GM12878 (cell line): ENCODE measurements around the gene PTPN13. TPM values are rescaled to one million over a fixed set of nuclear protein-coding genes. Genes with fewer than 3 reads are reported as not detected.

ENCODE experiments used
- ATAC-seq: fragments of 200-7000 bp; cut with Tn5 transposase; 3 replicates; pipeline ENCODE4 v1.9.1; 2020; ENCODE audit warnings: mild to moderate bottlenecking, moderate library complexity
- BruUV-seq: library from RNA; stranded (reverse); fragments of 400-500 nt; replicated peaks from 2 replicates; lab custom pipeline; 2021; lab: Mats Ljungman, UMichigan
- CTCF ChIA-PET: fragments of 300-600 bp; sonication (Branson Sonifier 250); formaldehyde crosslinking; extraction: SDS; loops from one replicate; lab custom pipeline; 2021; ENCODE audit warnings: inconsistent platforms; lab: Yijun Ruan, JAX
- POLR2A ChIA-PET: fragments of 350-600 bp; formaldehyde crosslinking; extraction: SDS; loops from one replicate; lab custom pipeline; 2021; ENCODE audit warnings: inconsistent platforms; lab: Charles Lee
- RAD21 ChIA-PET: fragments of 300-600 bp; sonication (Branson Sonifier 250); formaldehyde crosslinking; loops from one replicate; lab custom pipeline; 2023; ENCODE audit warnings: antibody characterized with exemption; ENCODE audit not compliant: unreplicated experiment; lab: Charles Lee
- SMC1A ChIA-PET: fragments of 300-600 bp; sonication (Branson Sonifier 250); formaldehyde crosslinking; loops from one replicate; lab custom pipeline; 2023; ENCODE audit not compliant: unreplicated experiment, uncharacterized antibody; lab: Charles Lee
- DNase-seq: peaks from one replicate; pipeline ENCODE4 v3.0.0-alpha.2; 2011; ENCODE audit warnings: low read depth, low spot score
- FAIRE-seq: peaks from 3 replicates; lab custom pipeline; 2011; peaks lifted over from hg19 to GRCh38; lab: Jason Lieb, UNC
- H2AFZ ChIP-seq: 2 replicates; pipeline ENCODE4 v1.6.0; 2011; ENCODE audit warnings: low read depth, low read length, control low read depth; ENCODE audit not compliant: control insufficient read depth
- H3K27ac ChIP-seq: 2 replicates; pipeline ENCODE4 v1.5.1; 2011; ENCODE audit warnings: control low read depth; ENCODE audit not compliant: control insufficient read depth, insufficient read depth
- H3K27me3 ChIP-seq, 2 experiments: replicated peaks in 1 of 2; 2 replicates each; pipeline versions ENCODE4 v1.6.0 to v1.6.1; 2011; ENCODE audit warnings: low read length in 1 of 2; ENCODE audit not compliant: control insufficient read depth in 2 of 2, insufficient read depth in 2 of 2
- H3K36me3 ChIP-seq, 2 experiments: 2 replicates each; pipeline ENCODE4 v1.5.1; 2011; ENCODE audit warnings: low read length in 1 of 2; ENCODE audit not compliant: control insufficient read depth in 2 of 2, insufficient read depth in 2 of 2
- H3K4me1 ChIP-seq: 2 replicates; pipeline ENCODE4 v1.6.1; 2011; ENCODE audit warnings: mild to moderate bottlenecking, low read length, moderate library complexity, mixed read lengths; ENCODE audit not compliant: control insufficient read depth, insufficient read depth
- H3K4me2 ChIP-seq: 2 replicates; pipeline ENCODE4 v1.6.0; 2011; ENCODE audit warnings: control low read depth; ENCODE audit not compliant: control insufficient read depth, insufficient read depth
- H3K4me3 ChIP-seq: fragments of 200-600 bp; sonication (generic); 2 replicates; pipeline ENCODE4 v1.5.1; 2016
- H3K79me2 ChIP-seq: 2 replicates; pipeline ENCODE4 v1.6.0; 2011; ENCODE audit warnings: low read length; ENCODE audit not compliant: control insufficient read depth, insufficient read depth
- H3K9ac ChIP-seq: 2 replicates; pipeline ENCODE4 v1.8.0; 2011; ENCODE audit warnings: low read length, control low read depth, mixed read lengths; ENCODE audit not compliant: control insufficient read depth, insufficient read depth
- H3K9me3 ChIP-seq: replicated peaks from 3 replicates; pipeline ENCODE4 v1.5.1; 2011; ENCODE audit warnings: mild to moderate bottlenecking, low read length; ENCODE audit not compliant: control insufficient read depth, insufficient read depth
- H4K20me1 ChIP-seq: 2 replicates; pipeline ENCODE4 v1.6.0; 2011; ENCODE audit not compliant: control insufficient read depth, insufficient read depth
- BHLHE40 ChIP-seq, 2 experiments: fragments of 450-650 bp in 1 of 2; IDR thresholded peaks; 2 replicates each; pipeline ENCODE4 v1.6.1; 2011 to 2017; ENCODE audit warnings: low read depth in 2 of 2, borderline replicate concordance in 1 of 2, improper control_type of control experiment in 1 of 2, low read length in 1 of 2, mild to moderate bottlenecking in 1 of 2
- CHD4 ChIP-seq: fragments of 200-600 bp; sonication (generic); IDR thresholded peaks from 2 replicates; pipeline ENCODE4 v1.6.1; 2016; ENCODE audit warnings: mild to moderate bottlenecking
- EED ChIP-seq: sonication (generic); IDR thresholded peaks from 2 replicates; pipeline ENCODE4 v1.6.1; 2016; ENCODE audit warnings: antibody characterized with exemption, low read depth
- EZH2 ChIP-seq: IDR thresholded peaks from 2 replicates; pipeline ENCODE4 v1.6.1; 2012; ENCODE audit warnings: low read depth, mild to moderate bottlenecking, control low read depth, inconsistent platforms, low read length, borderline replicate concordance; ENCODE audit not compliant: control insufficient read depth
- HDGF ChIP-seq: fragments of 450-650 bp; IDR thresholded peaks from 2 replicates; pipeline ENCODE4 v1.6.1; 2016; ENCODE audit warnings: antibody characterized with exemption
- IKZF1 ChIP-seq: fragments of 450-650 bp; conservative IDR thresholded peaks from 2 replicates; pipeline ENCODE4 v1.6.1; 2017; ENCODE audit warnings: antibody characterized with exemption, mild to moderate bottlenecking
- MTA2 ChIP-seq: fragments of 450-650 bp; IDR thresholded peaks from 2 replicates; pipeline ENCODE4 v1.6.1; 2016; ENCODE audit warnings: low read depth, mild to moderate bottlenecking, moderate library complexity
- NFYA ChIP-seq: IDR thresholded peaks from 2 replicates; pipeline ENCODE4 v1.6.1; 2011; ENCODE audit warnings: low read depth, mild to moderate bottlenecking, low read length, improper control_type of control experiment, borderline replicate concordance
- RB1 ChIP-seq: fragments of 450-650 bp; formaldehyde crosslinking; IDR thresholded peaks from 2 replicates; pipeline ENCODE4 v1.6.1; 2017; ENCODE audit warnings: mild to moderate bottlenecking, borderline replicate concordance
- RELB ChIP-seq: fragments of 450-650 bp; IDR thresholded peaks from 2 replicates; pipeline ENCODE4 v1.6.1; 2017; ENCODE audit warnings: low read depth, mild to moderate bottlenecking, moderate library complexity
- RFX5 ChIP-seq: IDR thresholded peaks from 2 replicates; pipeline ENCODE4 v1.6.1; 2011; ENCODE audit warnings: low read depth, low read length, improper control_type of control experiment
- STAT1 ChIP-seq: fragments of 450-650 bp; conservative IDR thresholded peaks from 2 replicates; pipeline ENCODE4 v1.6.1; 2014; ENCODE audit warnings: antibody characterized with exemption, mild to moderate bottlenecking
- ZBED1 ChIP-seq: IDR thresholded peaks from 2 replicates; pipeline ENCODE4 v1.6.1; 2016; ENCODE audit warnings: borderline replicate concordance
- ZNF217 ChIP-seq: fragments of 450-650 bp; IDR thresholded peaks from 2 replicates; pipeline ENCODE4 v1.6.1; 2017; ENCODE audit warnings: antibody characterized with exemption, mild to moderate bottlenecking
- ZNF384 ChIP-seq: IDR thresholded peaks from 2 replicates; pipeline ENCODE4 v1.6.1; 2012; ENCODE audit warnings: low read depth, mild to moderate bottlenecking, low read length, improper control_type of control experiment, borderline replicate concordance
- WGBS: methylation state at CpG from one replicate; pipeline ENCODE4 v1.1.6; 2016; ENCODE audit warnings: low lambda C conversion rate; ENCODE audit not compliant: insufficient replicate concordance, insufficient coverage; ENCODE audit errors: missing lambda C conversion rate; 5-methylcytosine and 5-hydroxymethylcytosine counted together
- in situ Hi-C: fragments of 300-500 bp; cut with MboI; formaldehyde crosslinking; loops from 9 replicates; pipeline ENCODE4 v1.14.3; 2018; ENCODE audit warnings: mixed read lengths
- intact Hi-C: fragments of 100-400 bp; cut with micrococcal nuclease; formaldehyde crosslinking; loops from one replicate; pipeline ENCODE4 v1.14.2; 2022; ENCODE audit not compliant: unreplicated experiment
- polyA plus RNA-seq, 11 experiments: library from polyadenylated mRNA; depleted of rRNA in 4 of 11; unstranded in 6 of 11; stranded (reverse) in 5 of 11; fragments of >200 nt; fragmentation: Nextera tagmentation in 4 of 11; fragmentation: Illumina TruSeq in 1 of 11; extraction: Ambion mirVana in 4 of 11; extraction: Trizol in 1 of 11; gene quantifications; 1 replicate in 1 of 11; 2 replicates in 10 of 11; pipeline versions ENCODE4 v1.2.1 to v1.2.3, GENCODE V29; 2011 to 2016; ENCODE audit warnings: inconsistent platforms in 2 of 11, missing spikeins in 2 of 11, low read depth in 1 of 11
- total RNA-seq, 4 experiments: library from RNA; depleted of rRNA in 3 of 4; stranded (reverse); fragments of >200 nt in 3 of 4; fragmentation: Illumina TruSeq in 1 of 4; extraction: Trizol in 1 of 4; gene quantifications; 2 replicates each; pipeline versions ENCODE4 v1.2.1 to v1.2.3, GENCODE V29; 2013 to 2021
- TF ChIP-seq, protein P1 (sequence below): IDR thresholded peaks from 2 replicates; pipeline ENCODE4 v1.6.1; 2012; ENCODE audit warnings: mild to moderate bottlenecking, low read depth, low read length
- TF ChIP-seq, protein P2 (sequence below): fragments of 450-650 bp; formaldehyde crosslinking; IDR thresholded peaks from 2 replicates; pipeline ENCODE4 v1.4.0; 2022; ENCODE audit warnings: mild to moderate bottlenecking, moderate library complexity

PTPN13 gene
- total and polyA plus RNA-seq, 10 of the 15 experiments (the other 5 are each of a cell fraction or from before 2014, with no cell fraction given): 8.5 to 69.4 (median 33.9) TPM

GRCh38 chr4:86560447-86560846 is 33.7 kb upstream of the PTPN13 start:
- BruUV-seq: no TSS peak
- ChIA-PET SMC1A (interaction anchor here (0.7 to 1.8 kb wide), 11 partner anchors 9 to 335 kb away, joined by 3 to 8 read pairs (median 4); no protein-coding TSS in a partner anchor), POLR2A (interaction anchor here (1.2 to 1.5 kb wide), 3 partner anchors 8 to 62 kb away, joined by 3 to 4 read pairs (median 3); partner anchors contain the start of gene PTPN13), CTCF (interaction anchor here (0.8 to 1.7 kb wide), 6 partner anchors 10 to 63 kb away, joined by 3 to 6 read pairs (median 4); no protein-coding TSS in a partner anchor), RAD21 (interaction anchor here (1.0 to 1.8 kb wide), 6 partner anchors 11 to 64 kb away, joined by 4 to 15 read pairs (median 6); partner anchors contain the start of gene PTPN13)
- 13% methylated on average over 2 of the region's 2 CpGs for WGBS
- no peaks in the 10 kb centered on the region for H3K27me3 ChIP-seq
- DNase-seq: no peak
- no peak overlapping the region for H3K4me2 ChIP-seq
- no peak overlapping the region for H3K4me3 ChIP-seq
- H3K27ac ChIP-seq: no peak overlapping the region
- no peaks in the 10 kb centered on the region for H3K9me3 ChIP-seq
- H3K79me2 ChIP-seq: no peaks in the 10 kb centered on the region
- intact Hi-C loops: no loop called here
- no peaks in the 10 kb centered on the region for H4K20me1 ChIP-seq
- H2AFZ ChIP-seq: no peak overlapping the region
- peaks cover 7% of the 10 kb centered on the region; the same call in 1 of the 2 replicates for H3K4me1 ChIP-seq
- H3K9ac ChIP-seq: no peak overlapping the region
- no peak for FAIRE-seq
- H3K36me3 ChIP-seq: no peaks in the 10 kb centered on the region
- no peak for ATAC-seq
- in situ Hi-C loops: no loop called here
- TF ChIP-seq BHLHE40 (IDR thresholded peaks at IDR 0.05; ENCODE audit: borderline replicate concordance in 1 of 2, low read depth in 2 of 2, low read length in 1 of 2) (no peak), EED (no peak), NFYA (no peak), ZNF217 (no peak), RELB (no peak), CHD4 (no peak), RB1 (no peak), MTA2 (no peak), STAT1 (no peak), IKZF1 (no peak), RFX5 (no peak), EZH2 (no peak), HDGF (no peak), ZNF384 (no peak), ZBED1 (no peak)
- TF ChIP-seq, protein P1, sequence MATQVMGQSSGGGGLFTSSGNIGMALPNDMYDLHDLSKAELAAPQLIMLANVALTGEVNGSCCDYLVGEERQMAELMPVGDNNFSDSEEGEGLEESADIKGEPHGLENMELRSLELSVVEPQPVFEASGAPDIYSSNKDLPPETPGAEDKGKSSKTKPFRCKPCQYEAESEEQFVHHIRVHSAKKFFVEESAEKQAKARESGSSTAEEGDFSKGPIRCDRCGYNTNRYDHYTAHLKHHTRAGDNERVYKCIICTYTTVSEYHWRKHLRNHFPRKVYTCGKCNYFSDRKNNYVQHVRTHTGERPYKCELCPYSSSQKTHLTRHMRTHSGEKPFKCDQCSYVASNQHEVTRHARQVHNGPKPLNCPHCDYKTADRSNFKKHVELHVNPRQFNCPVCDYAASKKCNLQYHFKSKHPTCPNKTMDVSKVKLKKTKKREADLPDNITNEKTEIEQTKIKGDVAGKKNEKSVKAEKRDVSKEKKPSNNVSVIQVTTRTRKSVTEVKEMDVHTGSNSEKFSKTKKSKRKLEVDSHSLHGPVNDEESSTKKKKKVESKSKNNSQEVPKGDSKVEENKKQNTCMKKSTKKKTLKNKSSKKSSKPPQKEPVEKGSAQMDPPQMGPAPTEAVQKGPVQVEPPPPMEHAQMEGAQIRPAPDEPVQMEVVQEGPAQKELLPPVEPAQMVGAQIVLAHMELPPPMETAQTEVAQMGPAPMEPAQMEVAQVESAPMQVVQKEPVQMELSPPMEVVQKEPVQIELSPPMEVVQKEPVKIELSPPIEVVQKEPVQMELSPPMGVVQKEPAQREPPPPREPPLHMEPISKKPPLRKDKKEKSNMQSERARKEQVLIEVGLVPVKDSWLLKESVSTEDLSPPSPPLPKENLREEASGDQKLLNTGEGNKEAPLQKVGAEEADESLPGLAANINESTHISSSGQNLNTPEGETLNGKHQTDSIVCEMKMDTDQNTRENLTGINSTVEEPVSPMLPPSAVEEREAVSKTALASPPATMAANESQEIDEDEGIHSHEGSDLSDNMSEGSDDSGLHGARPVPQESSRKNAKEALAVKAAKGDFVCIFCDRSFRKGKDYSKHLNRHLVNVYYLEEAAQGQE: no peak
- TF ChIP-seq, protein P2, sequence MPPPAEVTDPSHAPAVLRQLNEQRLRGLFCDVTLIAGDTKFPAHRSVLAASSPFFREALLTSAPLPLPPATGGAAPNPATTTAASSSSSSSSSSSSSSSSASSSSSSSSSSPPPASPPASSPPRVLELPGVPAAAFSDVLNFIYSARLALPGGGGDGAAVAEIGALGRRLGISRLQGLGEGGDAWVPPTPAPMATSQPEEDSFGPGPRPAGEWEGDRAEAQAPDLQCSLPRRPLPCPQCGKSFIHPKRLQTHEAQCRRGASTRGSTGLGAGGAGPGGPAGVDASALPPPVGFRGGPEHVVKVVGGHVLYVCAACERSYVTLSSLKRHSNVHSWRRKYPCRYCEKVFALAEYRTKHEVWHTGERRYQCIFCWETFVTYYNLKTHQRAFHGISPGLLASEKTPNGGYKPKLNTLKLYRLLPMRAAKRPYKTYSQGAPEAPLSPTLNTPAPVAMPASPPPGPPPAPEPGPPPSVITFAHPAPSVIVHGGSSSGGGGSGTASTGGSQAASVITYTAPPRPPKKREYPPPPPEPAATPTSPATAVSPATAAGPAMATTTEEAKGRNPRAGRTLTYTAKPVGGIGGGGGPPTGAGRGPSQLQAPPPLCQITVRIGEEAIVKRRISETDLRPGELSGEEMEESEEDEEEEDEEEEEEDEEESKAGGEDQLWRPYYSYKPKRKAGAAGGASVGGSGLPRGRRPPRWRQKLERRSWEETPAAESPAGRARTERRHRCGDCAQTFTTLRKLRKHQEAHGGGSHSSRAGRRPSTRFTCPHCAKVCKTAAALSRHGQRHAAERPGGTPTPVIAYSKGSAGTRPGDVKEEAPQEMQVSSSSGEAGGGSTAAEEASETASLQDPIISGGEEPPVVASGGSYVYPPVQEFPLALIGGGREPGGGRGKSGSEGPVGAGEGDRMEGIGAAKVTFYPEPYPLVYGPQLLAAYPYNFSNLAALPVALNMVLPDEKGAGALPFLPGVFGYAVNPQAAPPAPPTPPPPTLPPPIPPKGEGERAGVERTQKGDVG (CRISPR knock-in tag): no peak
